ENCODE results near the gene BSND. TPM values are rescaled to one million over a fixed set of nuclear protein-coding genes. Genes with fewer than 3 reads are reported as not detected.

BSND gene
- total and polyA plus RNA-seq, 9 donors = 0.10 to 0.46 (median 0.10) TPM; not detected in 6

GRCh38 chr1:54995013-54995760 is 3.5 kb upstream of the BSND start:
- no peak for DNase-seq
- Histone ChIP-seq H3K4me1 (ENCODE audit: insufficient read depth) (no peaks in the 10 kb centered on the region), H3K9me3 (no peaks in the 10 kb centered on the region), H3K36me3 (no peaks in the 10 kb centered on the region), H3K27me3 (no peaks in the 10 kb centered on the region), H3K4me3 (no peak overlapping the region), H3K27ac (no peak overlapping the region)
- TF ChIP-seq CTCF (IDR thresholded peaks at IDR 0.05) = no peak
- 64 to 89% (median 68%) methylated on average over 12 of the region's 12 CpGs for WGBS, 3 donors
- intact Hi-C loops (cut with DNase I) = loop anchor here in 2 of 4 donors (5.0 to 10.0 kb wide), 2 partner anchors 43 to 50 kb away; no protein-coding TSS in a partner anchor

- TF ChIP-seq CTCF (IDR thresholded peaks at IDR 0.05) (no peak), EP300 (IDR thresholded peaks at IDR 0.05) (no peak), POLR2A (IDR thresholded peaks at IDR 0.05) (no peak)
- H3K4me3 ChIP-seq = no peak overlapping the region
- no peaks in the 10 kb centered on the region for H3K36me3 ChIP-seq
- no peaks in the 10 kb centered on the region for H3K27me3 ChIP-seq
- no peaks in the 10 kb centered on the region for H3K9me3 ChIP-seq
- H3K27ac ChIP-seq = no peak overlapping the region
- DNase-seq = no peak
- WGBS, 3 donors = 64 to 79% (median 74%) methylated on average over 9 of the region's 9 CpGs
- H3K4me1 ChIP-seq (ENCODE audit: insufficient read depth) = no peaks in the 10 kb centered on the region
- intact Hi-C loops (cut with DNase I) = loop anchor here in 2 of 4 donors (5.0 to 10.0 kb wide), 2 partner anchors 44 to 51 kb away; no protein-coding TSS in a partner anchor
Observed at GRCh38 chr1:54995835-54996234, 2.9 kb upstream of the BSND start.

GRCh38 chr1:54996359-54996868 is 2.3 kb upstream of the BSND start:
- H3K9me3 ChIP-seq = no peaks in the 10 kb centered on the region
- DNase-seq = peak; percentile 31 to 78 (median 46)
- H3K36me3 ChIP-seq = no peaks in the 10 kb centered on the region
- H3K4me3 ChIP-seq = no peak overlapping the region
- WGBS, 3 donors = 3 to 8% (median 4%) methylated on average over 23 of the region's 23 CpGs
- TF ChIP-seq CTCF (IDR thresholded peaks at IDR 0.05) = peak in 1 of 3 donors; percentile 33
- no peak for TF ChIP-seq POLR2A (IDR thresholded peaks at IDR 0.05)
- no peak for TF ChIP-seq EP300 (IDR thresholded peaks at IDR 0.05)
- intact Hi-C loops (cut with DNase I) = loop anchor here in 2 of 4 donors (5.0 to 10.0 kb wide), 2 partner anchors 44 to 52 kb away; no protein-coding TSS in a partner anchor
- H3K4me1 ChIP-seq (ENCODE audit: insufficient read depth) = no peaks in the 10 kb centered on the region
- no peak overlapping the region for H3K27ac ChIP-seq
- no peaks in the 10 kb centered on the region for H3K27me3 ChIP-seq

GRCh38 chr1:54996869-54997710 is 1.6 kb upstream of the BSND start:
- H3K27me3 ChIP-seq = no peaks in the 10 kb centered on the region
- intact Hi-C loops (cut with DNase I) = loop anchor here in 2 of 4 donors (5.0 to 10.0 kb wide), 2 partner anchors 45 to 52 kb away; no protein-coding TSS in a partner anchor
- no peaks in the 10 kb centered on the region for H3K9me3 ChIP-seq
- no peak overlapping the region for H3K4me3 ChIP-seq
- no peak for DNase-seq
- 14 to 22% (median 18%) methylated on average over 39 to 46 of the region's 46 CpGs for WGBS, 3 donors
- no peaks in the 10 kb centered on the region for H3K36me3 ChIP-seq
- H3K4me1 ChIP-seq (ENCODE audit: insufficient read depth) = no peaks in the 10 kb centered on the region
- H3K27ac ChIP-seq = no peak overlapping the region
- TF ChIP-seq POLR2A (IDR thresholded peaks at IDR 0.05) (no peak), CTCF (IDR thresholded peaks at IDR 0.05) (no peak), EP300 (IDR thresholded peaks at IDR 0.05) (no peak)

All from ovary (tissue), 9 donors.